GM18867 (cell line): ENCODE measurements around the gene RYR2.
"Not testable (repeated sequence)": the region's sequence is repeated elsewhere in the genome, so short reads cannot be mapped to it uniquely, and the experiment has no call there.

Experiments
- ATAC-seq: cut with Tn5 transposase; IDR thresholded peaks from one replicate; pipeline ENCODE4 v1.9.1; 2021; ENCODE audit warnings: mild to moderate bottlenecking, moderate library complexity; ENCODE audit not compliant: unreplicated experiment

Gene RYR2

DNA sequence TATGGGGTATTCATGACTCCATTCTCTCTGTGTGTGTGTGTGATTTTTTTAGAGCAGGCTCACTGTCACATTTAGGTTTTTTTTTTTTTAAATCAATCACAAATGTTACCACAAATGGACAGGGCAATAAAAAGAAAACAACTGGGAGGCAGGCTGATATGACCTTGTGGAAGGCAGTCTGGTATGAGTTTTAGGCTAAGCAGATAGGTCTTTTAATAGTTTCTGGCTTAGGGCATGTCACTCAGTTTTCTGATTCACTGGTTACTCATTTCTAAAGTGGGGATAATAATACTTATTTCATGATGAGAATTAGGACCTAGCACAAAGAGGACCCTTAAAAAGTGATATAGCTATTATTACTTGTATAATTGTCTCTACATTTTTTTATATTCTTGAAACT, 278.9 kb downstream of the RYR2 start:
- no peak for ATAC-seq

DNA sequence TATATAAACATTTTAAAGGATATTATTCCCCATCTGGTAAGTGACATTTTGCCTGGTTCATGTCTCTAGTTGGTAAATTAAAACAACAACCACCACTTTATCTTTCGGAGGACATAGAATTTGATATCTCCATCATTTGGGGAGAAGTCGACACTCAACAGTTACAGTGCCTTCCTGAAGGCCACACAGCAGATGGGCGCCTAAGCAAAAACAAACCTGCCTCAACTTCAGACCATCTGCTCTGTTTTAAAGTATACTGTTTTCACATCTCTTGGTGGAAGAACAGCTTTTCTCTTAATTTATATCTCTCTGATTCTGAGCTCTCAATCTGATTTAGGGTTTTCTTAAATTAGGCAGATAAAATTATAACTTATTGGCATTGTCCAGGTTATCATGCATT, 282.2 kb downstream of the RYR2 start:
- ATAC-seq: no peak

DNA sequence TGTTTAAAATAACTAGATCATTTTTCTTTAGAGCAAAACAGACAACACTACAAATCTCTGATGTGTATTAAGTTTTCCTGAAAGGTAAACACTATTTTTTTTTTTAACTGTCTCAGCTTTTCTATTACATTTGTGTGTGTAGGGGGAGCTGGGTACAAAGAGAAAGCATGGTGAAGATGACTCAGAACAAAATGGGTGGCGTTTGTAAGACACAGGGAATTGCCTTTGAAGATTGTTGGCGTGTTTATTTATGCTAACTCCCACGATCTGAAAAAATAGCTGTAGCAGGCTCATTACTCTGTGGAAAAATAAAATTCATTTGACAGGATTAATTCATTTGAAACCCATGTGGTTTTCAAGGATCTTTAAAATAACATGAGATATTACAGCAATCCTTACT, 285.1 kb downstream of the RYR2 start:
- ATAC-seq: no peak

DNA sequence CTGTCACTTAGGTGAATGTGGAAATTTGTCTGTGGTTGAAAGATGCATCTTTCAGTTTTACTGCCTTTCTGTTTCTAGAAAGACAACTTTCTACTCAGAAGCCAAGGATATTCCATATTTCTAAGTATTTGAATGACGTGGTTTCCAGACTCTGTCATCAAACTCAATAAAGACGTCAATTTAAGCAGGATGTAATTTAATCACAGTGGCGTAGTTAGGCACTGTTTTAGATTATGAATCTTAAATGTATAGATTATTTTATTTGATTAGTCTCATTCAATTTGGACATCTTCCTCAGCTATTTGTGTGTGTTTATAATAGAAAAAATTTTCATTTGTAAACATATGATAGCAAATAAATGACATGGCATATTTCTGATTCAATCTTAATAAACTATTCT, 298.9 kb downstream of the RYR2 start:
- ATAC-seq: no peak

DNA sequence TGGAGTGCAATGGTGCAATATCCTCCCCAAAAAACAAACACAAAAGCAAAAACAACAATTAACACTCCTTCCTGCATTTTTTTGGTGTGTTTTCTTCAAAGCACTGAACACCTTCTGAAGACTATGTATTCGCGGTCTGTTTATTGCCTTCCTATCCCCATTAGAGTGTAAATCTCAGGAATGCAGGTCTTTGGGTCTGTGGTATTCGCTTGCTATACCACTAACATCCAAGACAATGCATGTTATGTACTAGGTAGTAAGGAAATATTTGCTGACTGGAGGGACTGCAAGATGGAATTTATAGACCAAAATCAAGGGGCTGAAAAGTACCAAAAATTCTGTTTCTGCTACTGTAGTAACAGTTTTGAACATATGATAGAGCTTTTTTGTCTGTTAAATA, 299.4 kb downstream of the RYR2 start:
- no peak for ATAC-seq

DNA sequence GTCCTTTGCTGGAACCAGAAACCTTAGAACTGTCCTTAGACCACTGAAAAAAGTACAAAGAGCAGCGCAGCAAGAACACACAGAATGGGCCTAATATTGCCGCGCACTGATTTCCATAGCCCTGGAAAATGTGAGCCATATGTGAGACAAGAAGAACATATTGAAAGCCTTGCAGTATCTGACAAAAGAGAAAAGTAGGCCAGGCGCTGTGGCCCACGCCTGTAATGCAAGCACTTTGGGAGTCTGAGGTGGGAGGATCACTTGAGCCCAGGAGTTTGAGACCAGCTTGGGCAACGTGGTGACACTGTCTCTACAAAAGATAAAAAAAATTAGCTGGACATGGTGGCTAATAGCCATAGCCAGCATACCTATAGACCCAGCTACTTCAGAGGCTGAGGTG, 300.7 kb downstream of the RYR2 start:
- ATAC-seq: no peak

DNA sequence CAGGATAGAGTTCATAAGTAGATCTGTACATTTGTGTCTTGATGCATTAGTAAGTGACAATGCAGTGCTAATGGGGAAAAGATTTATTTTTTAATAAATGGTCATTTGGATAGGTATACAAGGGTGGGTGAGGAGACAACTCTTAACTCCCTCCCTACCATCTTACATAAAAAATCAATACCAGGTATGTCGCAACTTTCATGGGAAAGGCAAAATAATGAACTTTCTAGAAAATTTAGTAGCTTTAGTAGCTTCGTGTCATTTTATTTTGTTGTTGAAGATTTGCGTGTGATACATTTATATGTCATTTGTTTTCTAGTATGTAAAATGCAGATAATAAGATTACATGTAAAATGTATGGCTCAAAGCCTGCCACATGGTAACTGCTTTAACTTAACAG, 310.8 kb downstream of the RYR2 start:
- no peak for ATAC-seq

DNA sequence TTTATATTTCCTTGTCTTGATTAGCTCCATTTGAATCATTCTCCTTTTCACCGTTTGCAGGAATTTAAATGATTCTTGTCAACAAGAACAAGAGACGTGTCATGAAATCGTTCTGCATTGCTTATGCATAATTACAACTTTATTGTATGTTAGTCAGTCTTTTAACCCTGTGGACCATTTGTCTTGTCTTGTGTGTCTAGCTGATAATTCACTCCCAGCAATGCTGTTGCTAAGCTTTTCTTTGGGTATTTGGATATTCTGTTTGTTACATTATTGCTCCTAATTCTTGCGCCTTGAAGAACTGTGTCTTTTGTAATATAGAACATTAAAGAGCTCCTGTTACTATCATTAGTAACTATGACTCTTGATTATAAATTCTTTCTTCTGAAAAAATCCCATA, 311.9 kb downstream of the RYR2 start:
- no peak for ATAC-seq

DNA sequence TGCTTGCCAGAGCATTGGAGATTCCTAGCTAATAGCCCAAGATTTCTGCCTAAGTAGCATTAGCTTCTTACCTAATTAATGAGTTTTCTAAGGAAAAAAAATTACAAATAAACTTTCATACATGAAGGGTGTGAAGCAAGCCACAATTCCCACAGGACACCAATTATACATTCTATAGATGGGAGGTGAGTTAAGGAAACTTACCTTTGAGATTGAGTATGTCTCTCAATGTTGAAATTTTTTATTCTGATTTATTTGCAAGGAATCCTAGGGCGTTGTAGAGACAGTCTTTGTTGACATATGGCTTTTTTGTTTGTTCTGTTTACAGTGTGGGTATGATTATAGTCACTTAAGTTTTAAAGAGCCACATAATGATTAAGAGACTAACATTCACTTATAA, 313.0 kb downstream of the RYR2 start:
- ATAC-seq: no peak

DNA sequence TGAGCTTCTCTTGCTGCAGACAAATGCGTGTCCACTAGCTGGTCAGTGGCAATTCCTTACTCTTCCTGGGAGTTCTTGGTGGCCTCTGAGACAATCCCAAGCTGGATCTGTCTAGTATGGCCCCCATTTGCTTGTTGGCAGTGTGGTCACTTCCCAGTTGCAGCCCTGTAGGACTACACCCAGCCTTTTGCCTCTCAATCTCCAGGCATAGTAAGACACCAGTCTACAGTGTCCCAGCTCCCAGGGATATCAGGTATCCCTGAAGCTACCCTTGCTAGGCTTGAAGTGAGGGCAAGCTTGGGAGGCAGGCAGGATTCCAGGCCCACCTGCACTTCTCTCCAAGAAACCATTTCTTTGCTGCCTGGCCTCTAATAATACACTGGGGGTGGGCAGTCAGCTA, 316.6 kb downstream of the RYR2 start:
- no peak for ATAC-seq

DNA sequence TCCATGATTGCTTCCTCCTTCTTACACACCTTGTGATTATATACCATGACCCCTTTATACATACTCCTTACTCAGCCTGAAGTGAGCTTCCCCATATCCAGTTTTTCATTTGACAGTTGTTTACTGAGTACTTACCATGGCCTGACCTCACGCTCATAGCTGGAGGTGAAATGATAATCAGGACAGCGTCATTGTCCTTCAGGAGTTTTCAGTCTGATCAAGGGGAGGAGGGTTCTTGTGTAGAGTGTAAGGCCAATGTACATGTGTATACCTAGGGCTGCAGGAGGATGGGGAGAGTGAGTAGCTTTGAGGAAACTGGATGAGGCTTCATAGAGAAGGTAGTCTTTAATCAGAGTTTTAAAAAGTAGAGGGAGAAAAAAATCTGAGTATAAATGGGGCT, 325.8 kb downstream of the RYR2 start:
- ATAC-seq: no peak

DNA sequence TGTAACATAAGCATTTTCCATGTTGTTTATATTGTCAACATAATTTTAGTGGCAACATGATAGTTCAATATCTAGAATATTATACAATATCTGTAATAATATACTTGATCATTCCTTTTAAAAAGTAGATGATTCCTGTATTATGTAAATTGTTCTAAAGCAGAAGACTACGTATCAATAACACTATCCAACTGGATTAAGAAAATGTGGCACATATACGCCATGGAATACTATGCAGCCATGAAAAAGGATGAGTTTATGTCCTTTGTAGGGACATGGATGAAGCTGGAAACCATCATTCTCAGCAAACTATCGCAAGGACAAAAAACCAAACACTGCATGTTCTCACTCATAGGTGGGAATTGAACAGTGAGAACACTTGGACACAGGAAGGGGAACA, 329.5 kb downstream of the RYR2 start:
- ATAC-seq: not testable (repeated sequence)

DNA sequence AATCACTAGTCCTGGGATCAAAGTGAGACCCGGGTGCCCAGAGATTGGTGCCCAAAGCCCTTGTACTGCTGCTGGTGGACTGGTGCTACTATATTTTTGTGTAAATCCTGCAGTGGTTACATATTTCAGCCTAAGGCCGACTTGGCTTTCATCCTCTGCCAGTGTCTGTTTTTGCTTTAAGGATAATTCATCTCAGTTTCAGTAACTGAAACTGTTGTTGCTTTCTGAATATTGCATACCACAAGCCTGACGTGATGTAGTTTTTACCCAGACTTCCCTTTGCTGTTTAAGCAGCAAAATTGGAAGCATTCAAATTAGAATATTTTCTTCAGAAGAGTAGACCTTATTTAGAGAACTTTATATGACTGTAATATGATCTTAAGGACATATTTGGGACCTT, 341.8 kb downstream of the RYR2 start:
- no peak for ATAC-seq

DNA sequence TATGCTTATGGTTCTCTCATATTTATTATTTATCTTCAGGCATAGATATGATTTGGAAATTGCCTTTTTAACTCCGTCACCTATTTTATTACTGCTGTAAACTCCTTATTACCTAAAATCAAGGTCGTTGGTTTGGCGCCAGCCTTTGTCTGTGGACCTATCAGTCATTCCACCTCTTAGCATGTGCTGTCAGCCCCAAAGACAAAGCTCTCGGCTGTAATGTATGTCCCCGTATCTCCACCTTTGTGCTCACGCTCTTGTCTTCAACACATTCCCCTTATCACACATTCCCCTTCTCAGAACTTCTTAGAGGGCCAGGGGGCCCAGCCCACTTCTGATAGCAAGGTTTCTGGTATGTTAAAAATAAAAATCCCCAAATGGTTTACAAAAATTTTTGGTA, 342.2 kb downstream of the RYR2 start:
- ATAC-seq: no peak

DNA sequence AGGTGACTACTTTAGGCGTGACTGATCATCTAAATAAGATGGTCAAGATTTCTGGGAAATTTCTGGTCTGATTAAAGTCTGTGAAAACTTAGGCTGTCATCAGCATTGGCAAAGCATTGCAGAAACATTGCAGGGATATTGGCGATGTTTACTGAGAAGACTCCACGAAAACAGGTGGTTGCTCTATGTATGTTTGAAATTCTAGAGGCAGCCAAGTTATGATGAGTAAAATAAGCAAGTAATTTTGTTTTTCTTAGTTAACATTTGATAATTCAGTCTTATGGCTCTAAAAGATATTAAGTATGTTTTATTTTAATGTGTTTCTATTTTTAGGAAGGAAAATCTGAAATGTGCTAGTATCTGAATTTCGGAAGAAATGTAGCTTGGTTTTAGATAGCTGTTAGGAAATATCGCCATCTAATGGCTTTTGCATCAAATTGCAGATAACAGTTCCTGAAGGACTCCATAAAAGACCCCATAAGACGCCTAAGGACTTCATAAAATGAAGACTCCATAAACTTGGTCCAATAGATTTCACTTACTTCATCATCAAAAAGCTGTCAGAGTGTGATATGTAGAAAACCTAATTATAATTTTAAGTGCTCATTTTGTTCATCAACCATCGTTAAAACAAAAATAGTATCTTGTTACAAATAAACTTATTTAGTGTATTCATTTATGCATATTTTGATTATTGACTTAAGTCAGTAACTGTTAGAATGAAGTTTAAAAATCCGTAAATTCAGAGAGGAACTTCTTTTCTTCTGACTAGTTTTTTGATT, 344.6 kb downstream of the RYR2 start:
- ATAC-seq: no peak

DNA sequence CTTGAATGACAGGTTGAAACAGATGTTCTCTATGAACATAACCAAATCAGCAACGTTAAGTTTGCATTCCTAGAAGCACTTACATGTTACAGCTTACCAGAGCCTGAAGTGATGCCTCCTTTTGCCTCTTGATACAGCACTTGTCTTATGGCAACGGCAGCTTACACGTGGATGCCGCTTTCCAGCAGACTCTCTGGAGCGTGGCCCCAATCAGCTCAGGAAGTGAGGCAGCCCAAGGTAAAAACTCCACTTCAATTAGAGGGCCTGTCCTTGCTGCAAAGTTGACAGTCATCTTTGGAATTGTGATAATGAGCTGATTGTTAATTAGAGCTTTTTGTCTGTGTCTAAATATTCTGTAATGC, 345.1 kb downstream of the RYR2 start:
- ATAC-seq: no peak

DNA sequence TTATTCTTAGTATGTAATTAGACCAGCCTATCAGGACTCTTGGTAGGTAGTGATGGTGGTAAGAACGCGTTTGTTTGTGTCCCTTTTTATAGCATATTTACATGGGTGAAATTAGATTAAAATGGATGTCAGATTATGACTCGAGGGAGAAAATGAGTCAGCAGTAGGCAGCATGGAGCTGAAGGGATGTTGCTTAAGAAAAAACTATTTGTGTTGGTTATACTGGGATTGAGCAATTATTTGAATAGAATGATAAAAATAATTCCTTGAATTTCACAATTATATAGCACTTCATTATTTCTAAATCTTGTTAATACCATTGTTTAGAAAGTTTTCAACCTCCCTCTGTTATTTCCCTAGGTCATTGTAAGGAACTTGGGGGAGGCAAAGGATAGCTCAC, 348.8 kb downstream of the RYR2 start:
- no peak for ATAC-seq

DNA sequence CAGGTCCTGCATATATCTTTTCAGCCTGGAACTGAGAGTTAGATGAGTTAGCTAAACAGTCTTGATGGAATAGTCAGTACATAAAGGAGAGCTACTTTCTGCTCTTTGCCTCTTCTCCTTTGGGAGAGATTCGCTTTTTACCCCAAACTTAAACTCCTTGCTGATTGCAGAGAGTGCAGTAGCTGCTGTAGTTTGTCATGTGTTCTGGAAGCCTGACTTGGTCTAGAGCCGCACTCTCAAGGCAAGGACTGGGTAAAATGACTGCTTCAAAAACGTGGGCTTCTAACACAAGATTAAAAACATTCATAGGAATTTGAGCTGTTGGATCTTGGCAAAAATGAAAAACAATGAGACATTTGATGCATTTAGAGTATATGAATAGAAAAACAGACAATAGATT, 351.6 kb downstream of the RYR2 start:
- no peak for ATAC-seq

DNA sequence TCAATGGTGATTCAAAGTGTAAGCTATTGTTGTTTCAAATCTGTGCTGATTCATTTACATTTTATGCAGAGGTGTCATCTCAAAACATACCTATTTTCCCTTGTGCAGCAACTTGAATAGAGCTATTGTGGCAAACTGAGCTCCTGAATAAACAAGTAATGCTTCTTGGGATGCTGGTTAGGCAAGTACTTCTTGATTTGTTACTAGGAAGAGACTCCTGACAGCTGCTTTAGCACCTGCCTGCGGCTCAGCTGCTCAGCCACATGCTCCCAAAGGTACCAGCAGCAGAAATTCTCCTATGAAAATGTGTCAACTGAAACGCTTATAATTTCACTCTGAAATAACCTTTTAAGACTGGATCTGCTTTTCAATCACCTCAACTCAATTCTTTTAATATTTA, 352.3 kb downstream of the RYR2 start:
- no peak for ATAC-seq

DNA sequence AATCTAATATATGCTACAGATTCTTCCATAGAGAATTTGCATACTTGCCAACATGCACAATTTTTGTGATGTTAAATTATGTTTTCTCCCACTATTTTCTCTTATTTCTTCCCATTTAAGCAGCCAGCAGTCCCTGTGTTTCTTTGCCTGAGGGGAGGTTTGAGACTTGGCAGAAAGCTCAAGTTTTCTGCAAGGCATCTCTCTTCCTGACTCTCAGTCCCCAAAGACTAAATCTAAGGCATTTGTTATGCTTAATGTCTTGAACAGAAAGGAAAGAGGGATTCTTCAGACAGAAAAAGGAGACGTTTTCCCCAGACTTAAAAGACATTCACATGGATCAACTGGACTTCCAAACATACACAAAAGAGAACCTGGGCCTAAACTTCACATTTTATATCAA, 354.4 kb downstream of the RYR2 start:
- no peak for ATAC-seq

DNA sequence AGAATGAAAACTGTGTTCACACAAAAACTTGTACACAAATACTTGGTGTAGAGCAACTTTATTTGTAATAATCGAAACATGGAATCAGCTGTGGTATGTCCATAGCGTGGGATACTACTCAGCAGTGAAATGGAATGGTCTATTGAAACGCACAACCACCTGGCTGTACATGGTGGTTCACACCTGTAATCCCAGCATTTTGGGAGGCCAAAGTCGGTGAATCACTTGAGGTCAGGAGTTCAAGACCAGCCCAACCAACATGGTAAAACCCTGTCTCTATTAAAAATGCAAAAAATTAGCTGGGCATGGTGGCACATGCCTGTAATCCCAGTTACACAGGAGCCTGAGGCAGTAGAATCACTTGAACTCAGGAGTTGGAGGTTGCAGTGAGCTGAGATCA, 356.8 kb downstream of the RYR2 start:
- no peak for ATAC-seq

DNA sequence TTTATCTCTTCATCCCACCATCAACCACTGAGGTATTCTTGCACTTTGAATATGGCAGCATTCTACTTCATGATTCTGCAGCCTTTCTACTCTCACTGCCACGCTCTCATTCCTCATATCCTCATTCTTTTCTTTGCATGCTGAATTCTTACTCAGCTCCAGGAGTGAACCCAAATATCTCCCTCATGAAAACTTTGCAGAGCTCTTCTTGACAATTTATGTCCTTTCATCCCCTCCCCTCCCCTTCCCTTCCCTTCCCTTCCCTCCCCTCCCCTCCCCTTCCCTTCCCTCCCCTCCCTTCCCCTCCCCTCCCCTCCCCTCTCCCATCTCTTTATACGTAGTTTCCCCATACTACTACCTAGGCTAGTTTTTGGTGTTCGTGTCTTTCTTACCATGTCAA, 363.9 kb downstream of the RYR2 start:
- ATAC-seq: no peak

DNA sequence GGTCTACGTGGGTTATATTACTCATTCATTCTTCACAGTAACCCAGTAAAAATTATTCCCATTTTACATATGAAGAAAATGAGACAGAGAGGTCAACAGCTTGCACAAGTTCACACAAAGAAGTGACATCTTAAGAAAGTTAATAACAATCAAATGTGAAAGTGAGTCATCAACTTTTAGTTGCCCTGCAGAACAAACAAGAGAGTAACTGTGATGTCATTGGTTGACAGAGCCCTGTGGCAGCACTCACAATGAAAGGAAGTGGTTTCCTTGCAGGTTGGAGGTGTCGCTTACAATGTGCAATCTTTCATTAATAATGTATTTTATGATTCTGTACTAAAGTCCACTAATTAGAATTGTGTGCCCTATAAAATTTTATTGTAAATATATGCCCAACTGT, 369.6 kb downstream of the RYR2 start:
- peak; percentile 97 for ATAC-seq
